ENCODE results near the gene STRA6.

STRA6 gene

GRCh38 chr15:74131628-74132413 lies 70.8 kb downstream of the STRA6 start:
- no peak for DNase-seq (ENCODE audit: low read depth)

- no peak for DNase-seq (ENCODE audit: low read depth)
These were observed 71.5 kb downstream of the STRA6 start for GRCh38 chr15:74130849-74131627.

GRCh38 chr15:74130155-74130848 lies 72.3 kb downstream of the STRA6 start, which contains the start of gene ISLR2:
ISLR2 (plus strand) TSS chr15:74130586; CDS start chr15:74132755, 2,169 bp downstream.
- DNase-seq (ENCODE audit: low read depth): no peak

GRCh38 chr15:74129586-74130154 lies 72.9 kb downstream of the STRA6 start:
- no peak for DNase-seq (ENCODE audit: low read depth)
